ENCODE results near the gene PSKH1. TPM values are rescaled to one million over a fixed set of nuclear protein-coding genes. Genes with fewer than 3 reads are reported as not detected.

The PSKH1 gene
- total RNA-seq (2022) (21.7 and 27.9 TPM in 2 replicates), Bru-seq, nascent RNA (percentile 64 among the genes with signal in this experiment), BruChase-seq, experiment 1, labeled RNA remaining after a 6-hour chase (percentile 70 among the genes with signal in this experiment), BruChase-seq, experiment 2, labeled RNA remaining after a 2-hour chase (percentile 71 among the genes with signal in this experiment)
- long read RNA-seq, partial matches to known transcripts, result 1 of 9 reads
- long read RNA-seq, other reads (novel, unspliced or antisense), result 6 of 9 reads

DNA sequence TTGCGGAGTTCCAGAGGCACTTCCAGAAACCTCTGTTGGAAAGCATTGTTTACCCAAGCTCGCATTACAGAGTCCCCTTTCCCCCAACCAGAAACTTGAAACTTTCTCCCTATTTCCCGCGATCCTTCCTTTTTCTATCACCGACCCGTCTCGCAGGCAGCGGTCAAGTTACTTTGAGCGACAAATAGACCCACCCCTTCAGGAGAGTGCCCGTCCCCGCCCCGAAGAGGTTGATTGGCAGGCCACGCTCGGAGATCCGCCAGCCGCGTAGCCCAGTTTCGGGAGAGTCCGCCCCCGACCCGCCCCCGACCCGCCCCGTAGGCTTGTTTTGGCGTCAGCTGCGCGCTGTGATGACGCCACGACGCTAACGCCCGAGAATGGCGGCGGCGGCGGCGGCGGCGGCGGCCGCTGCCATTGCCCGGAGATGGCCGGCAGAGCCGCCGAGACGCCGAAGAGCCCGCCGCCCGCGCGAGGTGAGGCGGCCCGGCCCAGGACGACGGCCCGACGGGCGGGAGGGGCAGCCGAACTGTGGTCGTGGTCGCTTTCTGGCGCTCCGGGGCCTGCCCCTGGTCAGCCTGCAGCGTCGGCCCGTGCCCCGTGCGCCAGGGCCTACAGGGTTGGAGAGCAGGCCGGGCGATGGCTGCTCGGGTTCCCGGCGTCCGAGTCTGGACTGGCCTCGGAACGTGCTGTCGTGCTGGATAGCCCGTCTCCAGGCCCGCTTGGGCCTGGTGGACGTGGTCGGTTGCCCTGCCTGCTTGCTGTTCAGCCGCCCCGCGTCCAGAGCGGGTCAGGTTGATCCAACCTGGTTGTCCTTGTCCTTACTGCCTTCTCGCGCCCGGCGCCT is at the start of gene PSKH1:
Gene PSKH1, plus strand, starts transcription at position 356 of the 844 bp plus-strand sequence. CDS start 15,496 bp downstream, outside the sequence.
- Mint-ChIP-seq H3K27me3 (ENCODE audit: insufficient read depth, unreplicated experiment) (no peaks in the 10 kb centered on the region), H3K9me3 (ENCODE audit: unreplicated experiment) (no peaks in the 10 kb centered on the region), H3K4me1 (ENCODE audit: insufficient read depth, unreplicated experiment) (peaks cover 13% of the 10 kb centered on the region), H3K36me3 (ENCODE audit: insufficient read depth, unreplicated experiment) (peaks cover 15% of the 10 kb centered on the region), H3K27ac (ENCODE audit: low read depth, unreplicated experiment) (peak within 1 kb of the TSS; percentile 92), H3K4me3 (ENCODE audit: unreplicated experiment) (peak within 1 kb of the TSS; percentile 92)
- TF ChIP-seq, protein P1, sequence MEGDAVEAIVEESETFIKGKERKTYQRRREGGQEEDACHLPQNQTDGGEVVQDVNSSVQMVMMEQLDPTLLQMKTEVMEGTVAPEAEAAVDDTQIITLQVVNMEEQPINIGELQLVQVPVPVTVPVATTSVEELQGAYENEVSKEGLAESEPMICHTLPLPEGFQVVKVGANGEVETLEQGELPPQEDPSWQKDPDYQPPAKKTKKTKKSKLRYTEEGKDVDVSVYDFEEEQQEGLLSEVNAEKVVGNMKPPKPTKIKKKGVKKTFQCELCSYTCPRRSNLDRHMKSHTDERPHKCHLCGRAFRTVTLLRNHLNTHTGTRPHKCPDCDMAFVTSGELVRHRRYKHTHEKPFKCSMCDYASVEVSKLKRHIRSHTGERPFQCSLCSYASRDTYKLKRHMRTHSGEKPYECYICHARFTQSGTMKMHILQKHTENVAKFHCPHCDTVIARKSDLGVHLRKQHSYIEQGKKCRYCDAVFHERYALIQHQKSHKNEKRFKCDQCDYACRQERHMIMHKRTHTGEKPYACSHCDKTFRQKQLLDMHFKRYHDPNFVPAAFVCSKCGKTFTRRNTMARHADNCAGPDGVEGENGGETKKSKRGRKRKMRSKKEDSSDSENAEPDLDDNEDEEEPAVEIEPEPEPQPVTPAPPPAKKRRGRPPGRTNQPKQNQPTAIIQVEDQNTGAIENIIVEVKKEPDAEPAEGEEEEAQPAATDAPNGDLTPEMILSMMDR (IDR thresholded peaks at IDR 0.05; ENCODE audit: unreplicated experiment), result no peak
- BruUV-seq (replicated peaks), result no TSS peak
- ChIA-PET POLR2A (interaction anchor here (0.7 to 3.4 kb wide), 26 partner anchors 9 to 835 kb away, joined by 3 to 34 read pairs (median 3); partner anchors contain the start of genes NRN1L and NUTF2), CTCF (interaction anchor here (0.7 to 2.2 kb wide), 6 partner anchors 9 to 372 kb away, joined by 3 to 11 read pairs (median 4); partner anchors contain the start of genes CTRL and NRN1L)
- intact Hi-C loops (cut with micrococcal nuclease), result no loop called here
- peak; percentile 96 for DNase-seq (ENCODE audit: unreplicated experiment)

DNA sequence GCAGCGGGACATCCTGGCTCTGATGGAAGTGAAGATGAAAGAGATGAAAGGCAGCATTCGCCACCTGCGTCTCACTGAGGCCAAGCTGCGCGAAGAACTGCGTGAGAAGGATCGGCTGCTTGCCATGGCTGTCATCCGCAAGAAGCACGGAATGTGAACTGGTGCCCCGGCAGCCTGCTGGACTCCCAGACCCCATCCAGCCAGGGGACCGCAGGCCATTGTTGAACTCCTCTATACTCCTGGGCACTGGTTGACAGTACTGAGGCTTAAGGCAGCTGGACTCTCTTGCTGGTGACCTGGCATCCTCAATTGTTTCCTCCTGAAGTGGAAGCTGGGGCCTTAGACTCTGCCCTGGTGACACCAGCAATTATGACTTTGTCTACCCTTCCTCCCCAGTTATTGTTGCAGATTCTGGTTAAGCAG is 49.7 kb upstream of the PSKH1 start:
- H3K27me3 Mint-ChIP-seq (ENCODE audit: insufficient read depth, unreplicated experiment), result no peaks in the 10 kb centered on the region
- no peak for DNase-seq (ENCODE audit: unreplicated experiment)
- intact Hi-C loops (cut with micrococcal nuclease), result loop anchor here (5.0 to 10.0 kb wide), 3 partner anchors 74 to 319 kb away; partner anchors contain the start of gene RIPOR1
- peak overlapping the region; percentile 19 for H3K27ac Mint-ChIP-seq (ENCODE audit: low read depth, unreplicated experiment)
- TF ChIP-seq, protein P1 (IDR thresholded peaks at IDR 0.05; ENCODE audit: unreplicated experiment), result no peak
- ChIA-PET POLR2A (interaction anchor here (0.7 to 8.4 kb wide), 10 partner anchors 10 to 124 kb away, joined by 3 to 141 read pairs (median 5); partner anchors contain the start of genes GFOD2, PSKH1 and PSMB10), CTCF (interaction anchor here (0.7 to 4.2 kb wide), 12 partner anchors 10 to 281 kb away, joined by 3 to 45 read pairs (median 4); partner anchors contain the start of gene CTCF)
- H3K36me3 Mint-ChIP-seq (ENCODE audit: insufficient read depth, unreplicated experiment), result peaks cover 7% of the 10 kb centered on the region
- no peaks in the 10 kb centered on the region for H3K9me3 Mint-ChIP-seq (ENCODE audit: unreplicated experiment)
- no TSS peak for BruUV-seq (replicated peaks)
- peaks cover 16% of the 10 kb centered on the region for H3K4me1 Mint-ChIP-seq (ENCODE audit: insufficient read depth, unreplicated experiment)
- H3K4me3 Mint-ChIP-seq (ENCODE audit: unreplicated experiment), result peak overlapping the region; percentile 84

DNA sequence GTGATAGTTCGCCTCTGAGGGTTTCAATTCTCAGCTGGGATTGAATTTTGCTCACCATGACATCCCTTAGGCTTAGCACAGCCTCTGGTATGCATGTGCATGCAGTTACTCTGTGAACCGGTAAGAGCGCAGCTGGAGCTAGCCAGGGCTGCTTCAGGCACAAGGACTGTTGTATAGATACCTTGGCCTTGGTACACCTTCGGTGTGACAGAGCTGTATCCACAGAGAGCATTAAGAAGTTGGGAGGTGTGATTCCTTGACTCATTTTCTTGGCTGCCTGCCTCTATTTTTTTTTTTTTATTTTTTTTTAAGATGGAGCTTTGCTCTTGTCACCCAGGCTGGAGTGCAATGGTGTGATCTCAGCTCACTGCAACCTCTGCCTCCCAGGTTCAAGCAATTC is 48.6 kb upstream of the PSKH1 start:
- POLR2A ChIA-PET, result interaction anchor here (0.8 to 8.4 kb wide), 18 partner anchors 11 to 868 kb away, joined by 3 to 141 read pairs (median 4); partner anchors contain the start of genes EDC4, GFOD2, NRN1L and PSKH1
- CTCF ChIA-PET, result interaction anchor here (0.6 to 4.2 kb wide), 20 partner anchors 10 to 417 kb away, joined by 3 to 45 read pairs (median 4); partner anchors contain the start of genes CTCF and NRN1L
- Mint-ChIP-seq H3K4me1 (ENCODE audit: insufficient read depth, unreplicated experiment) (peaks cover 16% of the 10 kb centered on the region), H3K27ac (ENCODE audit: low read depth, unreplicated experiment) (no peak overlapping the region), H3K4me3 (ENCODE audit: unreplicated experiment) (peak overlapping the region; percentile 84), H3K9me3 (ENCODE audit: unreplicated experiment) (no peaks in the 10 kb centered on the region), H3K36me3 (ENCODE audit: insufficient read depth, unreplicated experiment) (peaks cover 16% of the 10 kb centered on the region), H3K27me3 (ENCODE audit: insufficient read depth, unreplicated experiment) (no peaks in the 10 kb centered on the region)
- DNase-seq (ENCODE audit: unreplicated experiment), result peak; percentile 69
- intact Hi-C loops (cut with micrococcal nuclease), result loop anchor here (1.0 to 10.0 kb wide), 5 partner anchors 16 to 320 kb away; partner anchors contain the start of gene RIPOR1
- no TSS peak for BruUV-seq (replicated peaks)
- TF ChIP-seq, protein P1 (IDR thresholded peaks at IDR 0.05; ENCODE audit: unreplicated experiment), result peak; percentile 19
